NCI-H524 treated with DMSO at 0.1 percent for 48 hours (cell line): ENCODE data around the gene MINDY3.
"Not testable (repeated sequence)": the region's sequence is repeated elsewhere in the genome, so short reads cannot be mapped to it uniquely, and the experiment has no call there.

ENCODE experiments used
- DNase-seq: peaks from one replicate; lab custom pipeline; 2025; lab: John Stamatoyannopoulos, UW

The MINDY3 gene

DNA sequence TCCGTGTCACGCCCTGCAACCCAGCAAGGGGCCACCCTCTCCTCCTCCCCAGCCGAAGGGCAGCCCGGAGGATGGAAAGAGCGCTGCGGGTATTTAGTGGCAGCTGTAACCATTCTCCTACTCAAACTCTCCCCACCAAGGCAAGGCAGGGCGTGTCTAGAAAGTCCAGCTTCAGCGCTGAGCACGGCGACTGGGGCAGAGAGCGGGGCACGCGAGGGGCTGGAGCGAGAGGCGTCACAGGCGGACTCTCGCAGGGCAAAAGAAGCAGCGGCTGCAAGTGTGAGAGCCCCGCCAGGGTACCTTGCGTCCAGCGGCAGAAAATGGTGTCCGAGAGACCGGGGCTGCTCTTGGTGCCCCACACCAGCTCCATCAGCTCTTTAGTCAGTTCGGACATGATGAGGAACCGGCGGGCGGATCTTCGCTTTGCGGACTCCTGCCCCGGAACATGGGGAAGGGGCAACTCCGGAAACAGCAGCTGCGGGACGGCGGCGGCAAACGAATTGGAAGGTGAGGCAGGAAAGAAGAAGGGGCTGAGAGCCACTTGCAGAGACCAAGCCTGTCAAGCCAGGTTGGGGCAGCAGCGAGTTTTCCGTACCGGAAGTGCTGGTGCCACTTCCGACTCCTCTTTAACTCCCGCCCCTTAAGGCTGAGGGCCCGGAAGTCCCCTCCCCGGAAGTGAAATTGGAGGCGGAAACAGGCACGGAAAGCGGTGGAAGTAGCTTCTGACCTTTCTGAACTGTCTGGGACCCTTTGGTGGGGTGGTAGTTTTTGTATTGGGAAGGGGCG, at the start of gene MINDY3:
Gene MINDY3, minus strand, starts transcription at position 602 of the 786 bp plus-strand sequence. Its CDS starts 208 bp downstream, at position 394.
- no peak for DNase-seq

GRCh38 chr10:15901889-15902288, 41.6 kb upstream of the MINDY3 start:
- DNase-seq = no peak

DNA sequence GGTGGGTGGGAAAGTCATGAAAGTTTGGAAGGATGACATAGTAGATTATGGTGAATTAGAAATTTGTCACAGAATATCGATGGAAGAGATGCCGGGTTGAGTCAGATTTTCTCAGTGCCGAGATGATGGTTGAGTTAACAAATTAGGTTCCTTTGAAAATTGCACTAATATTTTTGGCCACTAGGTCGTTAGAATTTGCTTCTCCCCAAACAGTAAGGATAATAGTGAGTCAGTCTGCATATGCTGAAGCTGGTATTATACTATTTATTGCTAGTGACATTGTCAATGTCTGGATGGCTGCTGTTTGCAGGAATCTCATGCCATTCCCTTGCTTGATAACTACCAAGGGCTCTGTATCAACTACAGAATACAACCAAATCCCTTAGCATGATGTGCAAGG, 37.7 kb upstream of the MINDY3 start:
- DNase-seq = no peak

DNA sequence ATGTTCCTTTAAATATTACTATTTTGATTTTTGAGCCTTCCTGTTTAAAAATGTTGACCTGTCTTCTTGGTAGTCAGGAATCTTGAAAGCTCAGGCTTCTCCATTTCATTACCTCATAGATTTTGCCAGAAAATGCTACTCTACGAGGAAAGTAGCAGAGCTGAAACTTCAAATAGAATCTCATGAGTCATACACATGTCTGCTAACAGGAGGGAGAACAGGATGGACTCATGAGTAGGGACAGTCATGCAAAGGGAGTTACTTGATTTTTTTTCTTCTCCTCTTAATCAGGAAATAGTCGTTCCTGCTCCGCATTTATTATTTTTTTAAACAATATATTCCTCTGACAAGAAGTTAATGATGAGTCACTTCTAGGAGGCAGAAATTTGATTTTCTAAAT, 37.0 kb upstream of the MINDY3 start:
- DNase-seq = no peak

DNA sequence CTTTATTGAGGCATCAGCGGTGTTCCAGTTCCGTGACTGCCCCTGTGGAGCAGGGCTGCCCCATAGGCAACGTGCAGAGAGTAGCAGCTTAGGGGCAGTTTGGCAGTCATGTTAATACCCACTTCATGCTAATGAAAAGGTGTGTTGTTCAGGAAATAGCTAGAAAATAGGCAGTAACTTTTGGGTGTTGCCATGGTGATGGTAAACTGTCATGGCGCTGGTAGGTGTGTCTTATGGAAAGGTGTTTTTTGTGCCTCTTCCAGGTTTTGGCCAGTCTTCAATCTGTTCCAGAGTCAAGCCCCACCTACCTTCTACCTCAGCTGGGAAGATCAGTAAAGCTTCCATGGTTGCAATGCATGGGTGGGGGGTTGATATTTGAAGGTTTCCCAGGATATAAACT, 36.3 kb upstream of the MINDY3 start:
- no peak for DNase-seq

DNA sequence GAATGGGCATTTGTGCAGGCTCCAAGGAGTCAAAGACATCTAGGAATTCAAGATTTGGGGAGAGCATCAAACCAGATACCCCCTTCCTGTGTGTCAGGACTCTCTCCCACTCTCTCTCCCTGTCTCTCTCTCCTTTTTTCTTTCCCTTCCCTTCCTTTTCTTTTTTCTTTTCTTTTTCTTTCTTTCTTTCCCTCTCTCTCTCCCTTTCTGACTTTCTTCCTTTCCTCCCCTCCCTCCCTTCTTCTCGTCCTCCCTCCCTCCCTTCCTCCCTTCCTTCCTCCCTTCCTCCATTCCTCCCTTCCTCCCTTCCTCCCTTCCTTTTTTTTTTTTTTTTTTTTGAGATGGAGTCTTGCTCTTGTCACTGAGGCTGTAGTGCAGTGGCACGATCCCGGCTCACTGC, 24.1 kb upstream of the MINDY3 start:
- no peak for DNase-seq

DNA sequence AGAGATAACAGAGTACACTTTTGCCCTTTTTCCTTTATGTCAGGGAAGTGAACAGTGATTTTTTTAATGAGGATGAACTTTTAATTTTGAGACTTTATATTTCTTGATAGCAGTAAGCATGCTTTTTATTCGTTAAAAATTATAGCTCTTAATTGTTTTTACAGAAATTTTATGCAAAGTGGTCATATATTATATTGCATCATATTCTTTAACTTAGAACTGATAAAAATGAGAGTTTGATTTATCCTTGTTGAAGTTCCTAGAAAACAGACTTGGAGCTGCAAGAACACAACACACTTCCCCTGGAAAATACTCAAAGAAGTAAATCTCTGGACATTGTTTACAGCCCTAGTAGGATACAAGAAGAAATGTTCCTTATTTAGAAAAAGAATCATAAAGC, 21.2 kb upstream of the MINDY3 start:
- no peak for DNase-seq

- DNase-seq = no peak
Measured at GRCh38 chr10:15879663-15880062, 19.4 kb upstream of the MINDY3 start.

DNA sequence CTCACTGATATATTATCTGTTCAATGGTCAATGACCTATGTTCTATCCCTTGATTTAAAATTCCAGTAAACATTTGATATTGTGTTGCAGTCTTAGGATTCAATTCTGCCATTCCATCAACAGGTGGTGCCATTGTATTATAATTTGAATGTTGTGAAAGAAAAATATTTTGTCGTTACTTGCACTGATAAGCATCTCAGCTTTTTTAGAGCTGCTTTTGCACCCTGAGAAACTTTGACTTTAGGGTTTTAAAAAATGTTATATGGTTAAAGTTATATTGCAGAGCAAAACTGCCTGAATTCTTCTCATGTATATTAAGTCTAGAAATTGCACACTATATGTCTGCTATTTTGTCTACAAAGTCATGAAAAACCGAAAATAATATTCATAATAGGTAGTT, 18.8 kb upstream of the MINDY3 start:
- DNase-seq = no peak

DNA sequence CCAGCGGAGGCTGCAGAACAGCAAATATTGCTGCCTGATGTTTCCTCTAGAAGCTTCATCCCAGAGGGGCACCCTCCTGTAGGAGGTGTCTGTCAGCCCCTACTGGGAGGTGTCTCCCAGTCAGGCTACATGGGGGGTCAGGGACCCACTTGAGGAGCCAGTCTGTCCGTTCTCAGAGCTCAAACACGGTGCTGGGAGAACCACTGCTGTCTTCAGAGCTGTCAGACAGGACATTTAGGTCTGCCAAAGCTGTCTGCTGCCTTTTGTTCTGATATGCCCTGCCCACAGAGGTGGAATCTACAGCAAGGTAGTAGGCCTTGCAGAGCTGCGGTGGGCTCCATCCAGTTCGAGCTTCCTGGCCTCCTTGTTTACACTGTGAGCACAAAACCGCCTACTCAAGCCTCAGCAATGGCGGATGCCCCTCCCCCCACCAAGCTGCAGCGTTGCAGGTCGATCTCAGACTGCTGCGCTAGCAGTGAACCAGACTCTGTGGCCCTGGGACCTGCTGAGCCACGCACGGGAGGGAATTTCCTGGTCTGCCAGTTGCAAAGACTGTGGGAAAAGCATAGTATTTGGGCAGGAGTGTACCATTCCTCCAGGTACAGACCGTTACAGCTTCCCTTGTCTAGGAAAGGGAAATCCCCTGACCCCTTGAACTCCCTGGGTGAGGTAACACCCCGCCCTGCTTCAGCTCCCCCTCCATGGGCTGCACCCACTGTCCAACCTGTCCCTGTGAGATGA, 17.7 kb upstream of the MINDY3 start:
- no peak for DNase-seq

DNA sequence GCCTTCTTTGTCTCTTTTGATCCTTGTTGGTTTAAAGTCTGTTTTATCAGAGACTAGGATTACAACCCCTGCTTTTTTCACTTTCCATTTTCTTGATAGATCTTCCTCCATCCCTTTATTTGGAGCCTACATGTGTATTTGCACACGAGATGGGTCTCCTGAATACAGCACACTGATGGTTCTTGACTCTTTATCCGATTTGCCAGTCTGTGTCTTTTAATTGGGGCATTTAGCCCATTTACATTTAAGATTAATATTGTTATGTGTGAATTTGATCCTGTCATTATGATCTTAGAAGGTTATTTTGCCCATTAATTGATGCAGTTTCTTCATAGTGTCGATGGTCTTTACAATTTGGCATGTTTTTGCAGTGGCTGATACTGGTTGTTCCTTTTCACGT, 16.0 kb upstream of the MINDY3 start:
- not testable (repeated sequence) for DNase-seq

DNA sequence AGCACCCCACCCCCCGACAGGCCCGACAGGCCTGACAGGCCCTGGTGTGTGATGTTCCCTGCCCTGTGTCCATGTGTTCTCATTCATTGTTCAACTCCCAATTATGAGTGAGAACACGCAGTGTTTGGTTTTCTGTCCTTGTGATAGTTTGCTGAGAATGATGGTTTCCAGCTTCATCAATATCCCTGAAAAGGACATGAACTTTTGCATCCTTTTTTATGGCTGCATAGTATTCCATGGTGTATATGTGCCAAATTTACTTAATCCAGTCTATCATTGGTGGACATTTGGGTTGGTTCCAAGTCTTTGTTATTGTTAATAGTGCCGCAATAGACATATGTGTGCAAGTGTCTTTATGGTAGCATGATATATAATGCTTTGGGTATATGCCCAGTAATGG, 12.3 kb upstream of the MINDY3 start:
- DNase-seq = not testable (repeated sequence)

DNA sequence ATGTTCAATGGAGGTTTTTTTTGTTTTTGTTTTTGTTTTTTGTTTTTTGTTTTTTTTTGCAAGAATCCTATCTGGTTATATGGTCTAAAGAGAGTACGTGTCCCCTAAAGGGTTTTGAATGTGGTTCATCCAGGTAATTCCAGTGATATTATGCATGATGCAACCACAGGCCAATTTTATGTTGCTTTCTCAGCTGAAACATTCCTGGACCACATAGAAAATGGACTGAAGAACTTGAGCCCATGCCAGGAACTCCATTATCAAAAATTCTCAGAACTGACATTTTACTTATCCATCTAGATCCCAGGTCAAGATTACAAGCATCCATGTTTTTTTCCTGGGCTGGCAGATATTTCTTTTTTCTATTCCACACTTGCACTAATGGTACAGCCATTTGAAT, 11.5 kb upstream of the MINDY3 start:
- no peak for DNase-seq

DNA sequence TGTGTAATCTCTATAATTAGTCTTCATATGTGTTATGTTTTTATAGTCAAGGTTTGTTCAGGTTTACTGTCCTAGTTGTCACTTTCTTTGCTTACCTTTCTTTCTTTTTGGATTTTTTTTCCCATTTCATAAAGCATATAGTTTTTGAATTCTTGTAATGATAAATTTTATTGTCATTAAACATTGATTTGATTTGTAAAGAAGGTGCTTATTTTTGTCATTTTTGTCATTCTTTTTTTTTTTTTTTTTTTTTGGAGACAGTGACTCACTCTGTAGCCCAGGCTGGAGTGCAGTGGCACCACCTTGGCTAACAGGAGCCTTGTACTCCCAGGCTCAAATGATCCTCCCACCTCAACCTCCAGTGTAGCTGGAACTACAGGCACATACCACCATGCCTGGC, 9.6 kb upstream of the MINDY3 start:
- no peak for DNase-seq

DNA sequence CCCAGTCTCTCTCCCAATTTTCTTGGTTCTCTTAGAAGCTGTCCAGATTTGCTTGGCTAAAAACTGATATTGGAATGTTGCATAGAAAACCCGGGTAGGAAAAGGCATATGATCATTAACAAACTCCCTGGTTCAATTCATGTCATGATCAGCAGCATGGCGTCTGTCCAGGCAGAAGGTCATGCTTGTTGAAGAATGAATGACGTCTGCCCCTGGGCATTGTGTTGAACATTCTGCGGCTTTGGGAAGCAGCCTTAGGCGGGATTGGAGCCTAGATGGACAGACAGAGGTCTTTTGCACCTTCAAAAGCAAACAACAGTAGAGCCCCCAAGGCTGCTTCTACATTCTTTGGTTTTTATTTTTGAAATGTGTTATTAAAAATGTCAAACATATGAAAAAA, 7.7 kb upstream of the MINDY3 start:
- DNase-seq = no peak

DNA sequence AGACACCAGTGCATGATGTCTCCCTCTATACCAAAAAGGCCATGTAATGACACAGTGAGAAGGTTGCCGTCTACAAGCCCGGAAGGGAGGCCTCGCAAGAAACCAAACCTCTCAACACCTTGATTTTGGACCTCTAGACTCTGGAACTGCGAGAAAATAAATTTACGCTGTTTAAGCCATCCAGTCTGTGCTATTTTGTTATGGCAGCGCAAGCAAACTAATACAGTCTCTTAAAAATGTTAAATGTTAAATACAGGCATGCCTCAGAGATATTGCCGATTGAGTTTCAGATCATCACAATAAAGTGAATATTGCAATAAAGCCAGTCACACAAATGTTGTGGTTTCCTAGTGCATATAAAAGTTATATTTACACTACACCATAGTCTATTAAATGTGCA, 5.0 kb upstream of the MINDY3 start:
- DNase-seq = no peak

DNA sequence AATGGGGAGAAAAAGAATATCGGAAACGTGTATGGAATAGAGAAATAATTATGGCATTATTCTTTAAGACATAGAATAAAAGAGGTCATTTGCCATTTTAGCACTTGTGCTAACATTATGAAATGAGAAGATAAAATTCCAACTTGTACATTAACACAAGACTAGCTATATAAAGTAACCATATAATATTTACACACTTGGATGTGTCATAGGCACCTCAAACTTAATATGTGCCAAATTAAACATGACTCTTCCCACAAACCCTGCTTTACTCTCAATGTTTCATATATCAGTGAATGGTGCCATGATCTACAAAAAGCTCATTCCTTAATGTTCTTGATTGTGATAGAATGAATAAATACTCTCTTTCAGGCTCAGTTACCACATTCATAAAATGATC, 4.1 kb upstream of the MINDY3 start:
- no peak for DNase-seq

GRCh38 chr10:15863733-15864132, 3.4 kb upstream of the MINDY3 start:
- DNase-seq = no peak

- no peak for DNase-seq
Measured at GRCh38 chr10:15863323-15863722, 3.0 kb upstream of the MINDY3 start.

DNA sequence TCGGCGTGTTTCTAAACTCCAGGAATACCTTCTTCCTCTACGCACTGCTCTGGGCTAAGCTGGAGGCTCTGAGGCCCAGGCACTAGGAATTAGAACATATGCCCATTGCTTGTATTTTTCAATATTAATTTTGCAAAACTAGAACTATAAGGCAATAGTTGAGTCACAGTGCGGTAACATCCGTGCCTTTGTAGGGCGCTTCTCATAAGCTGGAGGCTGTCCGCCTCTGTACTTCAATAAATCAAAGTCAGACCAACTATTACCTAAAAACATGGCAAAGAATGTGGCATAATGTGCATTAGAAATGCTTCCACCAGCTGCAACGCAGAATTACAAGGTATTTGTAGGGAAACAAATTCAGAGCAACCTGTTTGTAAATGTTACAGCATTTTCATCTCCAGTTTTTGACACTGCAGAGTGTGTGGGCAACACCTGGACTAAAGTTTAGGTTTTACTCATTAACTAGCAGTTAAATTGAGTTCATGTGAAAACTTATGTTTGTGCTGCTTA, 440 bp upstream of the MINDY3 start:
- no peak for DNase-seq

GRCh38 chr10:15859509-15859905, 800 bp downstream of the MINDY3 start:
- DNase-seq = no peak

DNA sequence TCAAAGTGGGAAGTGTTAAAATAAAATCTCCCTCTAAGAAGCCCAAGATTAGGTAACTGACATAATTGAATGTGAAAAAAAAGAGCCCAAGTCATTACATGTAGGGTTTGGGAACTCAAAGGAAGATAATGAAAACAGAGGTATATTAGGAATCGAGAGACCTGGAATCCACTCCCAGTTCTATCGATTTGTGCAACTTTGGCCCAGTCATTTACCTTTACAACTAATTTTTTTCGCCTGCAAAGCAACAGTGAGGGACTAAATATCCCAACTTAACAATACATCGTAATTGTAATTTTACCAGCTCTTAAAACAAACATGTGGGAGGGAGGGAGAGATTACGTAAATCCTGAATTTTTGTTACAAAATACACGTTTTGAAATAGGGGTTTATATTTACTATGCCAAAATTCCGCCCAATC, 1.4 kb downstream of the MINDY3 start:
- DNase-seq = no peak

DNA sequence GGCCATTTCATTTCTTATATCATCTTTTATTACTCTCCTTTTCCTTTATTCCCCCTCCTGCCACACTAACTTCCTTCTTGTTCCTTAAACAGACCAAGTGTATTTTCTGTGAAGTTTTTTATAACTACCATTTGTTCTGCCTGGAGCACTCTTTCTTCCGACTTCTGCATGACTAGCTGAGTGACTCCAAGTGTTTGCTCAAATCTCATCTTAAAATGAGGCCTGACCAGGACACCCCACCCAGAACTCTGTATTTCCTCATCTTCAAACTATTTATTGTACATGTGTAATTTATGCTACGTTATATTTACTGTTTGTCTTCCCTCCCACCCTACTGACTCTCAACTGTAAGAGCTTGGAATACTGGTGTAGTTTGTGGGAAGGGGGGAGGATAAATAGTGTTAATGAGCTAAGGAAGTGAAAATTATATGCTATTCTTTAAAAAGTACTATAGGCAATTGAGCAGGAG, 3.2 kb downstream of the MINDY3 start:
- no peak for DNase-seq
